ENCODE data around the gene EREG.

EREG gene

GRCh38 chr4:74418063-74418670 lies 53.2 kb downstream of the EREG start:
- Histone ChIP-seq H3K4me1 (no peaks in the 10 kb centered on the region), H3K4me3 (no peak overlapping the region), H3K9me3 (no peaks in the 10 kb centered on the region), H3K9ac (no peak overlapping the region), H4K20me1 (no peaks in the 10 kb centered on the region), H3K27ac (no peak overlapping the region), H3K4me2 (no peak overlapping the region), H3K36me3 (no peaks in the 10 kb centered on the region), H3K27me3 (no peaks in the 10 kb centered on the region)
- no peak for TF ChIP-seq Cebpa-rat (IDR thresholded peaks at IDR 0.05)

GRCh38 chr4:74420863-74421262 lies 55.9 kb downstream of the EREG start:
- Histone ChIP-seq H3K36me3 (no peaks in the 10 kb centered on the region), H3K27me3 (no peaks in the 10 kb centered on the region), H3K9me3 (no peaks in the 10 kb centered on the region), H3K27ac (no peak overlapping the region), H3K4me1 (no peaks in the 10 kb centered on the region), H3K4me2 (no peak overlapping the region), H4K20me1 (no peaks in the 10 kb centered on the region), H3K9ac (no peak overlapping the region), H3K4me3 (no peak overlapping the region)
- no peak for TF ChIP-seq Cebpa-rat (IDR thresholded peaks at IDR 0.05)

DNA sequence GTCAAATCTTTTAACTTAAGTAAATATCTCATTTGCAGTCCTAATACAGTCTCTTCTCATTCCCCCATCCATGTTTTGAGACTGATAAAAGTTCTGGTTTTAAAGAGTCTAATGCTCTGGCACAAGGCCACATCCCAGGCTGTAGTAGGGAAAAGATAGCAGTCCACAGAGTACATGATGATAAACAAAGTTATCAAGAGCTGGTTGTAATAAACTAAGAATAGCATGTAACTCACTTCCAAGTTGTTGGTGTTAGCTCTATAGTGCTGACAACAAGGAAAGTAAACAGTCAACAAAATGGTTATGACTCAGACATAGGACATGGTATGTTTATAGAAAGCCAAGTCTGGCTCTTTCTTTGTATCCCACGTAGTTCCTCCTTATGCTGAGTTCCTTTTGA lies 58.2 kb downstream of the EREG start:
- H3K27ac ChIP-seq = no peak overlapping the region
- no peak overlapping the region for H3K9ac ChIP-seq
- no peak overlapping the region for H3K4me2 ChIP-seq

DNA sequence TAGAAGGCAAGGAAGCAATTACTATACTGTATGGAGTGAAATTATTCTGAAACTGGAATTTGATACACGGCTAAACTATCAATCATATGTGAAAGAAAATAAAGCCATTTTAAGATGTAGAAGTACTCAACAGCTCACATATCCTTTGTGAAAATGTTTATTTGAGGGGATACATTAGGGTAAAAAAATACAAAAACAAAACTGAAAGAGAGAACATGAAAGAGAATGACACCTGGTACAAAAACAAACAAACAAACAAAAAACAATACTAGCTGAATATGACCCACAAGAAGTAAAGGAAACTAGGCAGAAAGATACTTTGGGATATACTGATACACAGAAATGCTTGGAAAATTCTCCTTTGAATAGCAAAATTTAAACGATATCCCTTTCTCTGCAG lies 59.2 kb downstream of the EREG start:
- Histone ChIP-seq H3K36me3 (no peaks in the 10 kb centered on the region), H4K20me1 (no peaks in the 10 kb centered on the region), H3K27ac (no peak overlapping the region), H3K9me3 (no peaks in the 10 kb centered on the region), H3K9ac (no peak overlapping the region), H3K4me3 (no peak overlapping the region), H3K4me1 (no peaks in the 10 kb centered on the region), H3K4me2 (no peak overlapping the region), H3K27me3 (no peaks in the 10 kb centered on the region)
- no peak for TF ChIP-seq Cebpa-rat (IDR thresholded peaks at IDR 0.05)

More for the DNA sequence above, 58.2 kb downstream of the EREG start:
- H3K27me3 ChIP-seq = no peaks in the 10 kb centered on the region
- H3K9me3 ChIP-seq = no peaks in the 10 kb centered on the region
- no peak for TF ChIP-seq Cebpa-rat (IDR thresholded peaks at IDR 0.05)
- H3K4me1 ChIP-seq = no peaks in the 10 kb centered on the region
- no peaks in the 10 kb centered on the region for H4K20me1 ChIP-seq
- H3K4me3 ChIP-seq = no peak overlapping the region
- no peaks in the 10 kb centered on the region for H3K36me3 ChIP-seq

DNA sequence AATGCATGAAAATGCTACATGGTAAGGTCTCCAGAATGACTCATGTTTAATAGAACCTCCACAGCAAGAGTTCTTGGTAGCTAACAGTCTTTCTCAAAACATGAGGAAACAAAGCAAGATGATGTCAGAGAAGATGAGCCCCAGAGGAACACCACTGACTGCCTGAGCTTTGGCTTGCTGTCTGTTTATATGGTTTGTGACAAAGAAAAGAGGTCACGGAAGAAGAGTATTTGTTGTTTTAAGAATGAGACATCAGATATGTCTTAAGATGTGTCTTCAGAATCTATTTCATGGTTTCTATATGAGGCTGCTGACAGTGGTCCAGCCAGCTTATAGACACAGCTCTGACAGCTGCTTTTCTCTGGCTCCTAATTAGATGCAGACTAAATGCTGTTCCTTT lies 61.2 kb downstream of the EREG start:
- Histone ChIP-seq H3K9ac (no peak overlapping the region), H3K4me3 (no peak overlapping the region), H4K20me1 (no peaks in the 10 kb centered on the region), H3K4me1 (peaks cover 5% of the 10 kb centered on the region), H3K4me2 (no peak overlapping the region), H3K36me3 (no peaks in the 10 kb centered on the region), H3K27ac (no peak overlapping the region), H3K27me3 (no peaks in the 10 kb centered on the region), H3K9me3 (no peaks in the 10 kb centered on the region)
- TF ChIP-seq Cebpa-rat (IDR thresholded peaks at IDR 0.05) = no peak

- Histone ChIP-seq H3K9ac (no peak overlapping the region), H3K9me3 (no peaks in the 10 kb centered on the region), H3K27me3 (no peaks in the 10 kb centered on the region), H3K27ac (no peak overlapping the region), H3K4me1 (peaks cover 10% of the 10 kb centered on the region), H3K4me2 (no peak overlapping the region), H4K20me1 (no peaks in the 10 kb centered on the region), H3K36me3 (no peaks in the 10 kb centered on the region), H3K4me3 (no peak overlapping the region)
- TF ChIP-seq Cebpa-rat (IDR thresholded peaks at IDR 0.05) = no peak
These were observed 63.3 kb downstream of the EREG start for GRCh38 chr4:74428276-74428675.

GRCh38 chr4:74431113-74431826 lies 66.3 kb downstream of the EREG start:
- no peaks in the 10 kb centered on the region for H4K20me1 ChIP-seq
- no peaks in the 10 kb centered on the region for H3K36me3 ChIP-seq
- H3K4me3 ChIP-seq = no peak overlapping the region
- peak overlapping the region; percentile 48 for H3K4me2 ChIP-seq
- no peak overlapping the region for H3K27ac ChIP-seq
- H3K9ac ChIP-seq = no peak overlapping the region
- H3K27me3 ChIP-seq = no peaks in the 10 kb centered on the region
- H3K4me1 ChIP-seq = peaks cover 10% of the 10 kb centered on the region
- no peak for TF ChIP-seq Cebpa-rat (IDR thresholded peaks at IDR 0.05)
- H3K9me3 ChIP-seq = no peaks in the 10 kb centered on the region

DNA sequence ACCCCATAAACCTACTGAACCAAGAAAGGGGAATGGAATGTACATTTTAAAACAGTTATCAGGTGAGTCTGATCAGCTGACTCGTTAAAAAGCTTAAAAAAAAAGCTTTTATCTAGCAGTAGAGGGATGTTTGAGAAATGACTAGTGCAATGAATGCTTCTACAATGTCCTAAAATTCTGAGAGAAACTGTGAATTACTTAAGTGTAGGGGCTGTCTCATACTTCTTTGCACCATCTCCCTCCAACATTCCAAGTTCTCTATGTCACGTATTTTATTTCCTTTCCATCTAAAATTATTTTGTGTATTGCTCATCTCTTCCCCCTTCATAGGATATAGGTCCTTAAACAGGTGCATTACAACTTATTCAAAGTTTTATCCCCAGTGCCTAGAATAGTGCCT lies 68.1 kb downstream of the EREG start:
- TF ChIP-seq Cebpa-rat (IDR thresholded peaks at IDR 0.05) = no peak
- Histone ChIP-seq H4K20me1 (no peaks in the 10 kb centered on the region), H3K9ac (no peak overlapping the region), H3K4me2 (no peak overlapping the region), H3K4me1 (peaks cover 10% of the 10 kb centered on the region), H3K4me3 (no peak overlapping the region), H3K9me3 (no peaks in the 10 kb centered on the region), H3K27ac (no peak overlapping the region), H3K27me3 (no peaks in the 10 kb centered on the region), H3K36me3 (no peaks in the 10 kb centered on the region)

DNA sequence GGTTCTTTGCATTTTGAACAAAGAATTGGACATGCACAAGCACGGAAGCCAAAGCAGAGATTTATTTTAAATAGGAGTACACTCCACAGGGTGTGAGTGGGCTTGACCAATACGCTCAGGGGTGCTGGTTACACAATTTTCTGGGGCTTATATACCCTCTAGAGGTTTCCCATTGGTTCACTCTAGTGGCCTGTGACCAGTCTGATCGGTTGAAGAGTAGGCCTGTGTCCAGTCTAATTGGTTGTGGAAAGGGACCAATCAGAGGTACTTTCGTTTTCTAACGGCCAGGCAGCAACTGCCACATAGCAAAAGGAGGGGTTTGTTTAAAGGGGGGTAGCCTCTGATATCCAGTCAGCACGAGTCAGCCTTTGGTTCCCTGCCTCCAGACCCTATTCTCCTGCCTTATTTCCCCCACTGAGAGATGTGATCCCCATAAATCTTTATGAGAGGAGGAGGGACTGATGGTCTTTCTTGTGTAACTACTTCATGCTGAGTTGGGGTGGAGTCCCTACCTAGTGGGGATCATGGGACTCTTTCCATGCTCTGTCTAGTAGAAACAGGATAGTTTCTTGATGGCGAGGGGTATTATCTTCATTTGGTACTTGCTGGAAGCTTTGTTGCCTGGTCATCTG lies 68.7 kb downstream of the EREG start:
- Histone ChIP-seq H3K4me1 (peaks cover 10% of the 10 kb centered on the region), H3K9me3 (no peaks in the 10 kb centered on the region), H3K4me3 (no peak overlapping the region), H3K36me3 (no peaks in the 10 kb centered on the region), H3K9ac (no peak overlapping the region), H3K27ac (no peak overlapping the region), H4K20me1 (no peaks in the 10 kb centered on the region), H3K27me3 (no peaks in the 10 kb centered on the region), H3K4me2 (no peak overlapping the region)
- TF ChIP-seq Cebpa-rat (IDR thresholded peaks at IDR 0.05) = no peak

GRCh38 chr4:74435296-74435695 lies 70.4 kb downstream of the EREG start:
- Histone ChIP-seq H3K27me3 (no peaks in the 10 kb centered on the region), H3K4me1 (peaks cover 10% of the 10 kb centered on the region), H4K20me1 (no peaks in the 10 kb centered on the region), H3K27ac (no peak overlapping the region), H3K9ac (no peak overlapping the region), H3K4me2 (no peak overlapping the region), H3K9me3 (no peaks in the 10 kb centered on the region), H3K36me3 (no peaks in the 10 kb centered on the region), H3K4me3 (no peak overlapping the region)
- no peak for TF ChIP-seq Cebpa-rat (IDR thresholded peaks at IDR 0.05)
